Measurements from ENCODE around the gene MAST4. TPM values are rescaled to one million over a fixed set of nuclear protein-coding genes. Genes with fewer than 3 reads are reported as not detected.

MAST4 gene
- total RNA-seq, 1 donor from 2014 or later: 22.3 TPM

GRCh38 chr5:66708368-66708767 lies 112.2 kb downstream of the MAST4 start:
- Histone ChIP-seq H3K4me2 (ENCODE audit: low read length) (no peak overlapping the region), H3K36me3 (ENCODE audit: insufficient read depth, low read length) (no peaks in the 10 kb centered on the region), H3K4me1 (ENCODE audit: insufficient read depth, low read length) (peaks cover 9% of the 10 kb centered on the region), H3K9ac (ENCODE audit: low read length) (no peak overlapping the region), H3K27me3 (ENCODE audit: insufficient read depth, low read length) (no peaks in the 10 kb centered on the region), H3K79me2 (ENCODE audit: insufficient read depth, low read length) (no peaks in the 10 kb centered on the region), H2AFZ (ENCODE audit: low read depth, low read length) (no peak overlapping the region), H3K27ac (ENCODE audit: low read depth, low read length) (no peak overlapping the region), H3K4me3 (ENCODE audit: insufficient read depth, low read depth, low read length) (no peak overlapping the region), H3K9me3 (ENCODE audit: insufficient read depth, low read depth, low read length) (no peaks in the 10 kb centered on the region), H4K20me1 (ENCODE audit: insufficient read depth, low read length) (no peaks in the 10 kb centered on the region)
- H3K4me3 Mint-ChIP-seq (ENCODE audit: unreplicated experiment): no peak overlapping the region
- no peak overlapping the region for H3K27ac Mint-ChIP-seq (ENCODE audit: unreplicated experiment)
- peaks cover 4% of the 10 kb centered on the region for H3K4me1 Mint-ChIP-seq (ENCODE audit: low read depth, unreplicated experiment)
- DNase-seq (ENCODE audit: low read depth) (no peak), FAIRE-seq (no peak)
- no peaks in the 10 kb centered on the region for H3K9me3 Mint-ChIP-seq (ENCODE audit: unreplicated experiment)
- H3K27me3 Mint-ChIP-seq (ENCODE audit: low read depth, unreplicated experiment): peaks cover 2% of the 10 kb centered on the region
- no peaks in the 10 kb centered on the region for H3K36me3 Mint-ChIP-seq (ENCODE audit: low read depth, unreplicated experiment)
- no peak for TF ChIP-seq CTCF (IDR thresholded peaks at IDR 0.05; ENCODE audit: insufficient read depth, low read depth, low read length)
- no peak for TF ChIP-seq EZH2 (IDR thresholded peaks at IDR 0.05; ENCODE audit: insufficient read depth, low read length)

GRCh38 chr5:66710557-66711088 lies 114.4 kb downstream of the MAST4 start:
- H3K27me3 ChIP-seq (ENCODE audit: insufficient read depth, low read length): no peaks in the 10 kb centered on the region
- peaks cover 2% of the 10 kb centered on the region for H3K27me3 Mint-ChIP-seq (ENCODE audit: low read depth, unreplicated experiment)
- no peaks in the 10 kb centered on the region for H3K36me3 ChIP-seq (ENCODE audit: insufficient read depth, low read length)
- H3K4me2 ChIP-seq (ENCODE audit: low read length): no peak overlapping the region
- no peak overlapping the region for H2AFZ ChIP-seq (ENCODE audit: low read depth, low read length)
- no peak for TF ChIP-seq EZH2 (IDR thresholded peaks at IDR 0.05; ENCODE audit: insufficient read depth, low read length)
- no peak for TF ChIP-seq CTCF (IDR thresholded peaks at IDR 0.05; ENCODE audit: insufficient read depth, low read depth, low read length)
- FAIRE-seq: no peak
- peaks cover 2% of the 10 kb centered on the region for H3K9me3 Mint-ChIP-seq (ENCODE audit: unreplicated experiment)
- no peak overlapping the region for H3K9ac ChIP-seq (ENCODE audit: low read length)
- no peak overlapping the region for H3K4me3 ChIP-seq (ENCODE audit: insufficient read depth, low read depth, low read length)
- no peak overlapping the region for H3K4me3 Mint-ChIP-seq (ENCODE audit: unreplicated experiment)
- H3K36me3 Mint-ChIP-seq (ENCODE audit: low read depth, unreplicated experiment): no peaks in the 10 kb centered on the region
- no peaks in the 10 kb centered on the region for H4K20me1 ChIP-seq (ENCODE audit: insufficient read depth, low read length)
- peak overlapping the region; percentile 31 for H3K27ac ChIP-seq (ENCODE audit: low read depth, low read length)
- peak; percentile 80 for DNase-seq (ENCODE audit: low read depth)
- H3K27ac Mint-ChIP-seq (ENCODE audit: unreplicated experiment): no peak overlapping the region
- peaks cover 9% of the 10 kb centered on the region for H3K4me1 Mint-ChIP-seq (ENCODE audit: low read depth, unreplicated experiment)
- H3K9me3 ChIP-seq (ENCODE audit: insufficient read depth, low read depth, low read length): no peaks in the 10 kb centered on the region
- H3K79me2 ChIP-seq (ENCODE audit: insufficient read depth, low read length): no peaks in the 10 kb centered on the region
- peaks cover 4% of the 10 kb centered on the region for H3K4me1 ChIP-seq (ENCODE audit: insufficient read depth, low read length)

DNA sequence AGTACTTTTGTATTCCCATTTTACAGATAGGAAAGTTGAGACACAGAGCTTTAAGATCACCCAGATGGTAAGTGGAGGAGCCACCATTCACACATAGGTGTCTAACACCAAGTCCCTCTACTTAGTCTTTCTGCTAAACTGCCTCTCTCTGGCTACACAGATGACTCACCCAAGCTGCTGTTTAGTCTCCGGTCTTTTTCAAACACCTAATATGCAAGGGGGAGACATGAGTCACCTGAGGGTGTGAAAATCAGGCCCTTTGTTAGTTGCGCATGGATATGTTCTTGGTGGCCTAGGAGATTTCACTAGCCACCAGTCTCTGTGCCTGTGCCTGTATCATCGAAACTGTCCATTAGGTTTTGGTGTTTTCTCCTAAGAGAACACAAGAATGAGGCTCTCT lies 117.8 kb downstream of the MAST4 start:
- Histone ChIP-seq H3K9me3 (ENCODE audit: insufficient read depth, low read depth, low read length) (no peaks in the 10 kb centered on the region), H3K4me1 (ENCODE audit: insufficient read depth, low read length) (peaks cover 4% of the 10 kb centered on the region), H3K4me2 (ENCODE audit: low read length) (no peak overlapping the region), H4K20me1 (ENCODE audit: insufficient read depth, low read length) (no peaks in the 10 kb centered on the region), H3K79me2 (ENCODE audit: insufficient read depth, low read length) (no peaks in the 10 kb centered on the region), H3K27ac (ENCODE audit: low read depth, low read length) (peak overlapping the region; percentile 7), H3K27me3 (ENCODE audit: insufficient read depth, low read length) (no peaks in the 10 kb centered on the region), H3K36me3 (ENCODE audit: insufficient read depth, low read length) (no peaks in the 10 kb centered on the region), H3K4me3 (ENCODE audit: insufficient read depth, low read depth, low read length) (no peak overlapping the region), H3K9ac (ENCODE audit: low read length) (no peak overlapping the region), H2AFZ (ENCODE audit: low read depth, low read length) (no peak overlapping the region)
- DNase-seq (ENCODE audit: low read depth) (peak; percentile 80), FAIRE-seq (no peak)
- H3K27ac Mint-ChIP-seq (ENCODE audit: unreplicated experiment): peak overlapping the region; percentile 1
- H3K9me3 Mint-ChIP-seq (ENCODE audit: unreplicated experiment): peaks cover 2% of the 10 kb centered on the region
- no peak overlapping the region for H3K4me3 Mint-ChIP-seq (ENCODE audit: unreplicated experiment)
- TF ChIP-seq EZH2 (IDR thresholded peaks at IDR 0.05; ENCODE audit: insufficient read depth, low read length) (no peak), CTCF (IDR thresholded peaks at IDR 0.05; ENCODE audit: insufficient read depth, low read depth, low read length) (no peak)
- H3K36me3 Mint-ChIP-seq (ENCODE audit: low read depth, unreplicated experiment): no peaks in the 10 kb centered on the region
- peaks cover 17% of the 10 kb centered on the region for H3K4me1 Mint-ChIP-seq (ENCODE audit: low read depth, unreplicated experiment)
- no peaks in the 10 kb centered on the region for H3K27me3 Mint-ChIP-seq (ENCODE audit: low read depth, unreplicated experiment)
